ENCODE data around the gene RPL7A.
A peak's percentile ranks its signal among the peaks of the same experiment; 100 is the strongest.

RPL7A gene

GRCh38 chr9:133348718-133349573, 928 bp downstream of the RPL7A start:
- no peak for DNase-seq (ENCODE audit: low read depth)

- no peak for DNase-seq (ENCODE audit: low read depth)
Measured at GRCh38 chr9:133349965-133350616, 2.1 kb downstream of the RPL7A start.

- DNase-seq (ENCODE audit: low read depth): peak; percentile 31
Measured at GRCh38 chr9:133351526-133351907, 3.5 kb downstream of the RPL7A start.

GRCh38 chr9:133351908-133352634, 4.1 kb downstream of the RPL7A start:
- DNase-seq (ENCODE audit: low read depth): peak; percentile 39

- DNase-seq (ENCODE audit: low read depth): no peak
Measured at GRCh38 chr9:133352635-133353340, 4.8 kb downstream of the RPL7A start.

- no peak for DNase-seq (ENCODE audit: low read depth)
Measured at GRCh38 chr9:133353548-133353947, 5.5 kb downstream of the RPL7A start.

- DNase-seq (ENCODE audit: low read depth): no peak
Measured at GRCh38 chr9:133354766-133355165, 6.7 kb downstream of the RPL7A start.

- DNase-seq (ENCODE audit: low read depth): no peak
Measured at GRCh38 chr9:133355881-133356357, 7.9 kb downstream of the RPL7A start.

GRCh38 chr9:133356391-133357091, 8.5 kb downstream of the RPL7A start, which contains the start of the genes SURF1 and SURF2:
TSS of gene SURF1 (minus strand) at chr9:133356487. CDS start at chr9:133356453, 34 bp downstream.
TSS of gene SURF2 (plus strand) at chr9:133356550. CDS start at chr9:133356593, 43 bp downstream.
- DNase-seq (ENCODE audit: low read depth): no peak

- DNase-seq (ENCODE audit: low read depth): no peak
Measured at GRCh38 chr9:133357656-133358055, 9.6 kb downstream of the RPL7A start.

- DNase-seq (ENCODE audit: low read depth): no peak
Measured at GRCh38 chr9:133359399-133360175, 11.6 kb downstream of the RPL7A start.

- no peak for DNase-seq (ENCODE audit: low read depth)
Measured at GRCh38 chr9:133360400-133361393, 12.7 kb downstream of the RPL7A start.

- no peak for DNase-seq (ENCODE audit: low read depth)
Measured at GRCh38 chr9:133361507-133362092, 13.6 kb downstream of the RPL7A start.

- DNase-seq (ENCODE audit: low read depth): no peak
Measured at GRCh38 chr9:133362359-133363044, 14.5 kb downstream of the RPL7A start.

GRCh38 chr9:133366435-133366834, 18.4 kb downstream of the RPL7A start:
- DNase-seq (ENCODE audit: low read depth): no peak

- no peak for DNase-seq (ENCODE audit: low read depth)
Measured at GRCh38 chr9:133367221-133367620, 19.2 kb downstream of the RPL7A start.

GRCh38 chr9:133367778-133368177, 19.8 kb downstream of the RPL7A start:
- DNase-seq (ENCODE audit: low read depth): no peak

- DNase-seq (ENCODE audit: low read depth): no peak
Measured at GRCh38 chr9:133368249-133368881, 20.3 kb downstream of the RPL7A start.
